Activated CD8-positive, alpha-beta T cell treated with anti-CD3 and anti-CD28 coated beads for 36 hours (primary cell): ENCODE results near the gene GRXCR2. TPM values are rescaled to one million over a fixed set of nuclear protein-coding genes. Genes with fewer than 3 reads are reported as not detected.

Experiments used
- ATAC-seq: fragments of 200-7000 bp; cut with Tn5 transposase; one replicate; pipeline ENCODE4 v1.10.0; 2021; ENCODE audit warnings: mild to moderate bottlenecking, moderate library complexity
- CTCF ChIA-PET: fragments of 350-600 bp; sonication (Branson Sonifier 250); formaldehyde crosslinking; loops from one replicate; lab custom pipeline; 2021; ENCODE audit warnings: antibody characterized with exemption; lab: Charles Lee
- POLR2A ChIA-PET: fragments of 350-600 bp; sonication (Branson Sonifier 250); formaldehyde crosslinking; loops from one replicate; lab custom pipeline; 2021; ENCODE audit warnings: antibody characterized with exemption; lab: Charles Lee
- DNase-seq: peaks from one replicate; pipeline ENCODE4 v3.0.0-alpha.2; 2020
- H3K27ac Mint-ChIP-seq: one replicate; pipeline ENCODE4 v1.8.0; 2021; ENCODE audit warnings: mild to moderate bottlenecking, mixed read lengths
- H3K27me3 Mint-ChIP-seq: one replicate; pipeline ENCODE4 v1.8.0; 2021; ENCODE audit warnings: mixed read lengths
- H3K36me3 Mint-ChIP-seq: one replicate; pipeline ENCODE4 v1.8.0; 2021; ENCODE audit warnings: low read depth, mixed read lengths
- H3K4me1 Mint-ChIP-seq: one replicate; pipeline ENCODE4 v1.8.0; 2021; ENCODE audit warnings: low read depth, mixed read lengths
- H3K4me3 Mint-ChIP-seq: one replicate; pipeline ENCODE4 v1.8.0; 2021; ENCODE audit warnings: mild to moderate bottlenecking, moderate library complexity, mixed read lengths
- H3K9me3 Mint-ChIP-seq: one replicate; pipeline ENCODE4 v1.8.0; 2021; ENCODE audit warnings: mixed read lengths
- intact Hi-C: fragments of 100-400 bp; cut with micrococcal nuclease; formaldehyde crosslinking; loops from one replicate; pipeline ENCODE4 v1.10.0; 2022
- total RNA-seq, 2 experiments: library from RNA; stranded (reverse); gene quantifications; one replicate each; pipeline ENCODE4 v1.2.3, GENCODE V29; 2021
- TF ChIP-seq, protein P1 (sequence below): fragments of 200-600 bp; IDR thresholded peaks from one replicate; pipeline ENCODE4 v1.8.0; 2022; ENCODE audit warnings: antibody characterized with exemption, mild to moderate bottlenecking

Gene GRXCR2
- total RNA-seq, 2 experiments from 2014 or later: not detected

DNA sequence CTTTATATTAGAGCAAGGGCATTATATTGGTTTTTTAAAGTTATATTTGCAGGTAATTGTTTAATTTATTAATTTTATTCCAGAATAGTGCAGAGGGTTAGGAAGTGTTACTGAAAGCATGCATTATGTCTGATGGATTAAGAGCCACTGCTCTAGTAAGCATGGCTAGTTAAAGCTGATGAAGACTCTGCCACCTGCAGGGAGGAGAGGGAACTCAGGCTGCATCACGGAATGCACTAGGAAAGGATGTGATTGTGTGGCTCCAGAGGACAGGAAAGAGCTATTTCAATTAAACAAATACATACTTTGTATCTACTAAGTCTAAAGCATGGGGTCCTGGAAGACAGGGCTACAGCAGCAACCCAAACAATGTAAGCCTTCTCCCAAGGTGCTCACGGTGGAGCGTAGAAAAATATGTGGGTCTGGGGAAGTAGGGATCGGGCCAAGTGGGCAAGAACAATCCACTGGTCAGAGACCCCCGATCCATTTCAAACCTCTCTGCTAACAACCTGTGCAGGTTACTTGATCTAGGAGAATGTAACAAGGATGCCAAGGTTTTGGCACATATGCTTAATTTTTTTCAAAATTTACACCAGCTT is 15.3 kb upstream of the GRXCR2 start:
- ChIA-PET POLR2A (interaction anchor here (0.7 kb wide), 1 partner anchor 778 kb away, joined by 3 read pairs; no protein-coding TSS in a partner anchor), CTCF (interaction anchor here (0.6 kb wide), 1 partner anchor 82 kb away, joined by 4 read pairs; no protein-coding TSS in a partner anchor)

DNA sequence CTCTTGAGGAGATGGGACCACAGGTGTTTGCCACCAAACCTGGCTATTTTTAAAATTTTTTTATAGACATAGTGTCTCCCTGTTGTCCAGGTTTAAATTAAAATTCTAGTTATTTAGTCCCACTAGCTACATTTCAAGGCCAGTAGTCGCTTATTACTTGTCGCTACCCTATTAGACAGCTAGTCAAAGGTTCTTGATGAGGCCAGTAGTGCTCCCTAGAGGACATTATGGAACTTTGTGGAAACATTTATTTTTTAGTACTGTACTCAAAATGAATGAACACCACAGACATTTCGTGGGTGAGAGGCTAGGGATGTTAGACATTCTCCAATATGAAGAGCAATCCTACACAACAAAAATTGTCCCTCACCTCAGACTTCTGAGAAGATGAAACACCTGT is 14.4 kb upstream of the GRXCR2 start:
- TF ChIP-seq, protein P1, sequence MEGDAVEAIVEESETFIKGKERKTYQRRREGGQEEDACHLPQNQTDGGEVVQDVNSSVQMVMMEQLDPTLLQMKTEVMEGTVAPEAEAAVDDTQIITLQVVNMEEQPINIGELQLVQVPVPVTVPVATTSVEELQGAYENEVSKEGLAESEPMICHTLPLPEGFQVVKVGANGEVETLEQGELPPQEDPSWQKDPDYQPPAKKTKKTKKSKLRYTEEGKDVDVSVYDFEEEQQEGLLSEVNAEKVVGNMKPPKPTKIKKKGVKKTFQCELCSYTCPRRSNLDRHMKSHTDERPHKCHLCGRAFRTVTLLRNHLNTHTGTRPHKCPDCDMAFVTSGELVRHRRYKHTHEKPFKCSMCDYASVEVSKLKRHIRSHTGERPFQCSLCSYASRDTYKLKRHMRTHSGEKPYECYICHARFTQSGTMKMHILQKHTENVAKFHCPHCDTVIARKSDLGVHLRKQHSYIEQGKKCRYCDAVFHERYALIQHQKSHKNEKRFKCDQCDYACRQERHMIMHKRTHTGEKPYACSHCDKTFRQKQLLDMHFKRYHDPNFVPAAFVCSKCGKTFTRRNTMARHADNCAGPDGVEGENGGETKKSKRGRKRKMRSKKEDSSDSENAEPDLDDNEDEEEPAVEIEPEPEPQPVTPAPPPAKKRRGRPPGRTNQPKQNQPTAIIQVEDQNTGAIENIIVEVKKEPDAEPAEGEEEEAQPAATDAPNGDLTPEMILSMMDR: no peak
- no peak overlapping the region for H3K4me3 Mint-ChIP-seq
- H3K4me1 Mint-ChIP-seq: no peaks in the 10 kb centered on the region
- peaks cover 5% of the 10 kb centered on the region for H3K9me3 Mint-ChIP-seq
- H3K27ac Mint-ChIP-seq: no peak overlapping the region
- ChIA-PET CTCF (interaction anchor here (0.6 to 1.2 kb wide), 2 partner anchors 82 to 1683 kb away, joined by 3 to 4 read pairs; no protein-coding TSS in a partner anchor), POLR2A (interaction anchor here (0.7 kb wide), 1 partner anchor 777 kb away, joined by 3 read pairs; no protein-coding TSS in a partner anchor)
- intact Hi-C loops: no loop called here
- DNase-seq (no peak), ATAC-seq (no peak)
- H3K36me3 Mint-ChIP-seq: no peaks in the 10 kb centered on the region
- H3K27me3 Mint-ChIP-seq: peaks cover 2% of the 10 kb centered on the region

More for the DNA sequence above, 15.3 kb upstream of the GRXCR2 start:
- peaks cover 5% of the 10 kb centered on the region for H3K9me3 Mint-ChIP-seq
- H3K36me3 Mint-ChIP-seq: no peaks in the 10 kb centered on the region
- peaks cover 2% of the 10 kb centered on the region for H3K27me3 Mint-ChIP-seq
- peak; percentile 10 for DNase-seq
- intact Hi-C loops: no loop called here
- TF ChIP-seq, protein P1: no peak
- no peaks in the 10 kb centered on the region for H3K4me1 Mint-ChIP-seq
- no peak overlapping the region for H3K4me3 Mint-ChIP-seq
- no peak for ATAC-seq
- no peak overlapping the region for H3K27ac Mint-ChIP-seq

DNA sequence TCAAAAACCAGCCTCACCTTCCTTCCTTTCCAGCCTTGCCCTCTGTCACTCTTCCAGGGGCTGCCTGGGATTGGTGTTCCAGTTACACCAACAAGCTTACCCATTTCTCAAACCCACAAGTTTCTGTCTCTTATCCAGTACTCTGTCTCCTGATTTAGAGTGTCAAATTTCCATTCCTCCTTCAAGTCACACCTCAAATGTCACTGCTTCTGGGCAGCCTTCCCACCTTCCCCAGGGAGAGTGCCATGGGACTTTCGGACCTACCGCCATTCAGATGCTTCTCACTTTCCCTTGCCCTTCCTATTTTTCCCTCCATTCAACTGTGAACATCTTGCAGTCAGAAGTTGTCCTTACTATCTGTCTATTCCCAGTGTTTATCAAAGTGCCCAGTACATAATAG is 2.0 kb upstream of the GRXCR2 start:
- H3K27me3 Mint-ChIP-seq: peaks cover 13% of the 10 kb centered on the region
- intact Hi-C loops: no loop called here
- no peaks in the 10 kb centered on the region for H3K4me1 Mint-ChIP-seq
- no peak overlapping the region for H3K4me3 Mint-ChIP-seq
- H3K9me3 Mint-ChIP-seq: peaks cover 2% of the 10 kb centered on the region
- DNase-seq (no peak), ATAC-seq (no peak)
- ChIA-PET POLR2A (no interaction called here), CTCF (no interaction called here)
- H3K36me3 Mint-ChIP-seq: no peaks in the 10 kb centered on the region
- H3K27ac Mint-ChIP-seq: no peak overlapping the region
- TF ChIP-seq, protein P1: no peak

DNA sequence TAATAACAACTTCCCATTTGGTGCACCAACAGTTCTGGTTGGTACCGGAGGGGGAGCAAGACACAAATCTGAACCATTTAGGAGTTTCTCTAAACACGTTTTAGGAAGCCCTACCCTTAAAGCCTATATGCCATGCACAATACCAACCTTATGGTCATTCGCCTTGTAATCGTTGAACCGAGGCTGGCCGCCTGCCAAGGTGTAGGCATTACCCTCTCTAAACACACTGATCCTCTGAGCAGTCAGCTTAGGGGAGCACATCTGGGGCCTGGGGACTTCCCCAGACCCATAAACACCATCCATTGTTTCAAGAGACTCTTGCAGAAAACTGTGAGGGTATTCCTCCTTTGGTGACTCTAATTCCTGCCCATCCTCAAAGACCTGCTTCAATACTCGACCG is 328 bp downstream of the GRXCR2 start:
- no peak for ATAC-seq
- TF ChIP-seq, protein P1: no peak
- Mint-ChIP-seq H3K4me3 (no peak overlapping the region), H3K9me3 (no peaks in the 10 kb centered on the region), H3K4me1 (no peaks in the 10 kb centered on the region), H3K27me3 (peaks cover 8% of the 10 kb centered on the region), H3K36me3 (no peaks in the 10 kb centered on the region), H3K27ac (no peak overlapping the region)
- ChIA-PET POLR2A (no interaction called here), CTCF (no interaction called here)
- no peak for DNase-seq
- intact Hi-C loops: no loop called here

DNA sequence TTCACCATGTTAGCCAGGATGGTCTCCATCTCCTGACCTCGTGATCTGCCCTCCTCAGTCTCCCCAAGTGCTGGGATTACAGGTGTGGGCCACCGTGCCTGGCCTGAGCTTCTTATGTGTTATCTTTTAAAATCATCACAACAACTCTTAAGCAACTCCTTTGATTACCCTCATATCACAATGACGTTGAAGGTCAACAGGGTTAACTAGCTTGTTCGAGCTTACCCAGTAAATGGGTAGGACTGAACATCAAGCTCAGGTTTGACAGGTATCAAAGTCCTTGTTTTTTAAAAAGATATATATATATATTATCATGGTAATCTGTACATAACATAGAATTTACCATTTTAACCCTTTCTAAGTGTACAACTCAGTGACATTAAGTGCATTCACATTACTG is 3.1 kb downstream of the GRXCR2 start:
- DNase-seq (no peak), ATAC-seq (no peak)
- ChIA-PET CTCF (no interaction called here), POLR2A (no interaction called here)
- peaks cover 4% of the 10 kb centered on the region for H3K27me3 Mint-ChIP-seq
- no peaks in the 10 kb centered on the region for H3K9me3 Mint-ChIP-seq
- no peak overlapping the region for H3K4me3 Mint-ChIP-seq
- intact Hi-C loops: no loop called here
- TF ChIP-seq, protein P1: no peak
- no peak overlapping the region for H3K27ac Mint-ChIP-seq
- H3K4me1 Mint-ChIP-seq: no peaks in the 10 kb centered on the region
- no peaks in the 10 kb centered on the region for H3K36me3 Mint-ChIP-seq
